HEK293 (cell line): ENCODE data around the gene DHDH.
A peak's percentile ranks its signal among the peaks of the same experiment; 100 is the strongest.
"Not testable (repeated sequence)": the region's sequence is repeated elsewhere in the genome, so short reads cannot be mapped to it uniquely, and the experiment has no call there.

Source experiments
- CTCF ChIA-PET: fragments of 350-600 bp; formaldehyde crosslinking; extraction: SDS; loops from one replicate; lab custom pipeline; 2021; ENCODE audit warnings: antibody characterized with exemption; lab: Yijun Ruan, JAX
- POLR2A ChIA-PET: fragments of 300-600 bp; formaldehyde crosslinking; extraction: SDS; loops from one replicate; lab custom pipeline; 2020; ENCODE audit warnings: antibody characterized with exemption, inconsistent platforms; lab: Yijun Ruan, JAX
- H3K27ac ChIP-seq: fragments of 200-500 bp; sonication (Bioruptor generic); 2 replicates; pipeline ENCODE4 v1.5.1; 2014; ENCODE audit warnings: low read depth, low read length, control low read depth, inconsistent platforms; ENCODE audit errors: extremely low read depth
- H3K36me3 ChIP-seq, 2 experiments: fragments of 200-500 bp in 1 of 2; sonication (Bioruptor generic) in 1 of 2; 1 replicate in 1 of 2; 2 replicates in 1 of 2; pipeline ENCODE4 v1.5.1; 2014 to 2017; ENCODE audit warnings: inconsistent platforms in 2 of 2, low read length in 2 of 2; ENCODE audit not compliant: control insufficient read depth in 2 of 2, insufficient read depth in 1 of 2
- H3K4me1 ChIP-seq: fragments of 200-500 bp; sonication (Bioruptor generic); 2 replicates; pipeline ENCODE4 v1.5.1; 2014; ENCODE audit warnings: mild to moderate bottlenecking, low read length, inconsistent platforms; ENCODE audit not compliant: control insufficient read depth, insufficient read depth
- H3K4me3 ChIP-seq: 2 replicates; pipeline ENCODE4 v1.5.1; 2011; ENCODE audit warnings: low read depth, mild to moderate bottlenecking, control low read depth, low read length, moderate library complexity
- H3K9me3 ChIP-seq: fragments of 200-500 bp; sonication (Bioruptor generic); 2 replicates; pipeline ENCODE4 v1.5.1; 2014; ENCODE audit warnings: low read depth, low read length, inconsistent platforms; ENCODE audit not compliant: control insufficient read depth, insufficient read depth
- PRDM4 ChIP-seq: fragments of 450-650 bp; formaldehyde crosslinking; IDR thresholded peaks from 2 replicates; pipeline ENCODE4 v1.5.1; 2017; ENCODE audit warnings: missing biosample characterization, missing genetic modification characterization
- REST ChIP-seq: fragments of 450-650 bp; formaldehyde crosslinking; IDR thresholded peaks from 2 replicates; pipeline ENCODE4 v1.5.1; 2016; ENCODE audit warnings: missing biosample characterization, missing genetic modification characterization
- ZBTB11 ChIP-seq: fragments of 450-650 bp; formaldehyde crosslinking; conservative IDR thresholded peaks from 2 replicates; pipeline ENCODE4 v1.5.1; 2016; ENCODE audit warnings: low read depth, missing biosample characterization, missing genetic modification characterization
- ZBTB8A ChIP-seq: fragments of 450-650 bp; formaldehyde crosslinking; IDR thresholded peaks from 2 replicates; pipeline ENCODE4 v1.5.1; 2016; ENCODE audit warnings: missing biosample characterization, missing genetic modification characterization
- ZNF140 ChIP-seq: fragments of 450-650 bp; formaldehyde crosslinking; IDR thresholded peaks from 2 replicates; pipeline ENCODE4 v1.5.1; 2016; ENCODE audit warnings: missing biosample characterization, missing genetic modification characterization
- ZNF223 ChIP-seq: fragments of 450-650 bp; formaldehyde crosslinking; IDR thresholded peaks from 2 replicates; pipeline ENCODE4 v1.5.1; 2016; ENCODE audit warnings: missing biosample characterization, missing genetic modification characterization
- ZNF266 ChIP-seq: fragments of 450-650 bp; formaldehyde crosslinking; IDR thresholded peaks from 2 replicates; pipeline ENCODE4 v1.5.1; 2016; ENCODE audit warnings: missing biosample characterization, missing genetic modification characterization, low read depth
- ZNF354C ChIP-seq: fragments of 450-650 bp; formaldehyde crosslinking; IDR thresholded peaks from 2 replicates; pipeline ENCODE4 v1.5.1; 2016; ENCODE audit warnings: missing biosample characterization, missing genetic modification characterization, low read depth, borderline replicate concordance
- ZNF394 ChIP-seq: fragments of 450-650 bp; formaldehyde crosslinking; IDR thresholded peaks from 2 replicates; pipeline ENCODE4 v1.5.1; 2016; ENCODE audit warnings: missing biosample characterization, missing genetic modification characterization, mild to moderate bottlenecking, moderate library complexity, borderline replicate concordance
- ZNF404 ChIP-seq: fragments of 450-650 bp; formaldehyde crosslinking; IDR thresholded peaks from 2 replicates; pipeline ENCODE4 v1.5.1; 2017; ENCODE audit warnings: missing biosample characterization, missing genetic modification characterization
- ZNF426 ChIP-seq: fragments of 450-650 bp; formaldehyde crosslinking; IDR thresholded peaks from 2 replicates; pipeline ENCODE4 v1.5.1; 2017; ENCODE audit warnings: missing biosample characterization, missing genetic modification characterization, mild to moderate bottlenecking, inconsistent platforms, moderate library complexity
- ZNF433 ChIP-seq: fragments of 450-650 bp; formaldehyde crosslinking; IDR thresholded peaks from 2 replicates; pipeline ENCODE4 v1.5.1; 2016; ENCODE audit warnings: missing biosample characterization, missing genetic modification characterization, low read depth
- ZNF518A ChIP-seq: fragments of 450-650 bp; formaldehyde crosslinking; conservative IDR thresholded peaks from 2 replicates; pipeline ENCODE4 v1.5.1; 2016; ENCODE audit warnings: low read depth, missing biosample characterization, missing genetic modification characterization
- ZNF555 ChIP-seq: fragments of 450-650 bp; formaldehyde crosslinking; conservative IDR thresholded peaks from 2 replicates; pipeline ENCODE4 v1.5.1; 2017; ENCODE audit warnings: missing biosample characterization, mild to moderate bottlenecking, missing genetic modification characterization, inconsistent platforms
- ZNF558 ChIP-seq: fragments of 450-650 bp; formaldehyde crosslinking; IDR thresholded peaks from 2 replicates; pipeline ENCODE4 v1.5.1; 2016; ENCODE audit warnings: missing biosample characterization, missing genetic modification characterization
- ZNF560 ChIP-seq: fragments of 450-650 bp; formaldehyde crosslinking; IDR thresholded peaks from 2 replicates; pipeline ENCODE4 v1.5.1; 2017; ENCODE audit warnings: missing biosample characterization, missing genetic modification characterization, borderline replicate concordance
- ZNF623 ChIP-seq: fragments of 450-650 bp; formaldehyde crosslinking; IDR thresholded peaks from 2 replicates; pipeline ENCODE4 v1.5.1; 2016; ENCODE audit warnings: missing biosample characterization, missing genetic modification characterization
- ZNF654 ChIP-seq: fragments of 450-650 bp; formaldehyde crosslinking; IDR thresholded peaks from 2 replicates; pipeline ENCODE4 v1.5.1; 2016; ENCODE audit warnings: low read depth, missing biosample characterization, missing genetic modification characterization
- ZNF664 ChIP-seq: fragments of 450-650 bp; formaldehyde crosslinking; IDR thresholded peaks from 2 replicates; pipeline ENCODE4 v1.5.1; 2016; ENCODE audit warnings: missing biosample characterization, missing genetic modification characterization
- ZNF791 ChIP-seq: fragments of 450-650 bp; formaldehyde crosslinking; IDR thresholded peaks from 2 replicates; pipeline ENCODE4 v1.5.1; 2016; ENCODE audit warnings: missing biosample characterization, missing genetic modification characterization
- ZXDB ChIP-seq: fragments of 450-650 bp; formaldehyde crosslinking; IDR thresholded peaks from 2 replicates; pipeline ENCODE4 v1.5.1; 2016; ENCODE audit warnings: missing biosample characterization, missing genetic modification characterization

DHDH gene

GRCh38 chr19:48919271-48919670 is 14.2 kb upstream of the DHDH start:
- ChIA-PET CTCF (interaction anchor here (0.7 to 0.9 kb wide), 2 partner anchors 14 to 74 kb away, joined by 3 to 4 read pairs; partner anchors contain the start of genes GYS1 and RUVBL2), POLR2A (interaction anchor here (0.7 to 1.1 kb wide), 4 partner anchors 14 to 47 kb away, joined by 3 to 8 read pairs (median 4); partner anchors contain the start of genes DHDH and PPP1R15A)
- not testable (repeated sequence) for H3K9me3 ChIP-seq, H3K27ac ChIP-seq, H3K4me1 ChIP-seq, H3K4me3 ChIP-seq
- H3K36me3 ChIP-seq: peaks cover 33 to 53% of the 10 kb centered on the region in 2 experiments; a peak in 2 of 3 replicates
- peak; percentile 15; the same call in 1 of the 2 replicates for TF ChIP-seq ZNF654 (tag by site-specific recombination)
- peak; percentile 69; the same call in 1 of the 2 replicates for TF ChIP-seq ZNF433 (tag by site-specific recombination)
- peak; percentile 72 for TF ChIP-seq ZNF664 (tag by site-specific recombination)
- TF ChIP-seq ZNF266 (tag by site-specific recombination): peak; percentile 66; the same call in 1 of the 2 replicates
- peak; percentile 77 for TF ChIP-seq ZNF623 (tag by site-specific recombination)
- TF ChIP-seq ZNF560: peak; percentile 52; the same call in 1 of the 2 replicates
- peak; percentile 74 for TF ChIP-seq ZNF426 (tag by site-specific recombination)
- TF ChIP-seq ZNF555 (tag by site-specific recombination): peak; percentile 59
- TF ChIP-seq ZNF518A: peak; percentile 79
- peak; percentile 39; the same call in 1 of the 2 replicates for TF ChIP-seq ZXDB (tag by site-specific recombination)
- TF ChIP-seq ZNF791: peak; percentile 64; the same call in 1 of the 2 replicates
- peak; percentile 95 for TF ChIP-seq ZNF394 (tag by site-specific recombination)
- peak; percentile 71 for TF ChIP-seq ZBTB11
- peak; percentile 57; the same call in 1 of the 2 replicates for TF ChIP-seq ZNF404 (tag by site-specific recombination)
- TF ChIP-seq ZBTB8A: peak; percentile 44; the same call in 1 of the 2 replicates
- TF ChIP-seq ZNF354C (tag by site-specific recombination): 0 out of 2 replicates have a peak, but pooled peaks have one; percentile 57
- peak; percentile 65; the same call in 1 of the 2 replicates for TF ChIP-seq REST (tag by site-specific recombination)
- peak; percentile 54; the same call in 1 of the 2 replicates for TF ChIP-seq ZNF140
- 0 out of 2 replicates have a peak, but pooled peaks have one; percentile 59 for TF ChIP-seq ZNF558
- 0 out of 2 replicates have a peak, but pooled peaks have one; percentile 16 for TF ChIP-seq ZNF223
- TF ChIP-seq PRDM4 (tag by site-specific recombination): peak; percentile 23; the same call in 1 of the 2 replicates
